ENCODE measurements around the gene MAPRE2.

Gene MAPRE2

GRCh38 chr18:35062408-35062807 lies 21.2 kb downstream of the MAPRE2 start:
- no peak for DNase-seq (ENCODE audit: low read depth)

DNA sequence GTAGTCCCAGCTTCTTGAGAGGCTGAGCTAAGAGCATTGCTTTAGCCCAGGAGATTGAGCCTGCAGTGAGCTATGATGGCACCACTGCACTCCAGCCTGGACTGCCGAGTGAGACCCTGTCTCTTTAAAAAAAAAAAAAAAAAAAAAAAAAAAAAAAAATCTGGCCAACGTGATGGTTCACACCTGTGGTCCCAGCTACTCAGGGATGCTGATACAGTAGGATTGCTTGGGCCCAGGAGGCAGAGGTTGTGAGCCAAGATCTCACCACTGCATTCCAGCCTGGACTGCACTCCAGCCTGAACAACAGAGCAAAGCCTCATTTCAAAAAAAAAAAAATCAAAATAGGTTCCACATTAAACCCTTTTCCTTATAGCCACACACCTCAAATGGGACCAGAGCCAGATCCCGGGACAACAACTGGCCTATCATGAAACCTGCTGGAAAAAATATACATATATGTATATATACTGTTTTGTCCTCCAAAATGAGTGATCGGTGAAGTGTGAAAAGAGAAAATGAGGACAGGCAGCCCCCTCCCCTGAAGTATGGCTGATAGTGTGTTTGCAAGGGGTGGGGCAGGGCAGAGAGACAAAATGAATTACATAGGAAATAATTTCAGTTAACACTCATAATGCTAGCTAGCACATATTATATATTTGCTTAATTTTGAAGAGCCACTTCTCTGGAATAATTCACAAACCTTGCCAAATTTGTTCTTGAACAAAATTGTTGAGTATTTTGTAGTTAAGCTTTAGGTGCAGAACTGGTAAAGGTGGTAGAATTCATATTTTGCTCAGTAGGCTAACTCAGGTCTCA lies 22.9 kb downstream of the MAPRE2 start:
- DNase-seq (ENCODE audit: low read depth): no peak

DNA sequence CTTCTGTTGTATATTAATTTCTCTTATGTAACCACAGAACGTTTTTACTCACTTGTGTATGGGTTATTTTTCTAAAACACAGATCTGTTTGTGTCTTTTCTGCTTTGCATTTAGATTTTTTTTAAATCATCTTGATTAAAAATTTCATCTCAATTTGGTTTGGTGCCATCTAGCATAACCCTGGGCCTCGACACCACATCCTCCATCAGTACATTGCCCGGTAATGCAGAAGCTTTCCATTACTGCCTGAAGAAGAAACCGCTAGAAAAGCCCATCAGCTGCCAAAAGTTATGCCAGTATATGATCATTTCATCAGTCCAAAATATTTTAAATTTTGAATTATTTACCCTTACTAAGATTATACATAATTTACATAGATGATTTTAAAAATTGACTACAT lies 26.2 kb downstream of the MAPRE2 start:
- DNase-seq (ENCODE audit: low read depth): no peak

DNA sequence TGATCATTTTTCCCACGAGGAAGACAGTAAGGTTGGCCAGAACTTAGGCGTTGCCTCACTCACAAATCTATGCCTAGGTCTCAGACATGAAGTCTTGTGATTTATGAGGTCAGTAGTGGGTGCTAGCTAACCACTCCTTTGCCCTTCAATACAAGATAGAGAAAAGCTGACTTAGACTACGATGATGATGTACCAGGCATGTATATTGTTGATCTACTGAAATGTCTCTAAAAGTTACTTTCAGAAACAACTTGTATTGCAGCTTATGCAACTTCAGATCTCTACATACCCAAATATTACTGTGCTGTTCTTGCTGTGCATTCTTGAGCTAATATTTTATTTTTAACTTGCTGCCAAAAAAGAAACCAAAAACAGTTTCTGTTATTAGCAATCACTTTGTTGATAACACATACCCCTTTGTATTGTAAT lies 30.6 kb downstream of the MAPRE2 start:
- DNase-seq (ENCODE audit: low read depth): no peak

DNA sequence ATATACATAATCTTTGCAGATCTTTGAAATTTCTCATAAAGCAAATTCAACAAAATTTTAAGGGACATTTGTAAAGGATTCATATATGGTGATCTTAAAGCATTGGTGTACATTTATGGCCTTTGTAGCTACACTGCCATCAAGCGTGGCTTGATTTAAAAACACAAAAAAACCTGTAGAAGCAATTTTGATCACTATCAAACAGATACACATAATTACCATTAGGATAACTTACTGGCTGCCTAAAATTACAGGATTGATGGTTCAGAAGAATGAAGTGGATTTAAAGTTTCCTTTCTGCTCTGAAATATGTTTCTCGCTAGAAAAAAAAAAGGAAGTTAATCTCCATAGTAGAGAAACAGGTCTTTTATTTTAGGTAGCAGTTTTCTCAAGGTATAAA lies 31.4 kb downstream of the MAPRE2 start:
- DNase-seq (ENCODE audit: low read depth): no peak

- DNase-seq (ENCODE audit: low read depth): no peak
Measured at GRCh38 chr18:35073186-35074105, 32.2 kb downstream of the MAPRE2 start.

- no peak for DNase-seq (ENCODE audit: low read depth)
Measured at GRCh38 chr18:35074581-35074980, 33.4 kb downstream of the MAPRE2 start.

DNA sequence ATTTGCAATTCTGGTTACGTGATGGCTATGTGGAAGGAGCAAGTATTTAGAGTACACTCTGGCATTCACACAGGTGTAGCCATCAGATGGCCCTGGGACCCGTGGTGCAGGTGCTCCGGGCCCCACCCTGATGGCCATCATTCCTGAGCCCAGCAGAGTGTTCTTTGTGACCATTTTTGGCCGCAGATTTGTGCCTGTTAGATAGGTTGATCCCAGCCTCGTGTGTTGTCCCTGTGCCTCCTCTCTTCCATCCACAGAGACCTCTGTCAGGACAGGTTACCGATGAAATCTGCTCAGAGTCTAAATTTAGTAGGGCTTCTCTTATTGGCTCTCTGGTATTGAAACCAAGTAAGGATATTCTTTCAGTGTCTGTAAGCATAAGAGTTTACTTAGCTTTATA lies 33.9 kb downstream of the MAPRE2 start:
- DNase-seq (ENCODE audit: low read depth): no peak

DNA sequence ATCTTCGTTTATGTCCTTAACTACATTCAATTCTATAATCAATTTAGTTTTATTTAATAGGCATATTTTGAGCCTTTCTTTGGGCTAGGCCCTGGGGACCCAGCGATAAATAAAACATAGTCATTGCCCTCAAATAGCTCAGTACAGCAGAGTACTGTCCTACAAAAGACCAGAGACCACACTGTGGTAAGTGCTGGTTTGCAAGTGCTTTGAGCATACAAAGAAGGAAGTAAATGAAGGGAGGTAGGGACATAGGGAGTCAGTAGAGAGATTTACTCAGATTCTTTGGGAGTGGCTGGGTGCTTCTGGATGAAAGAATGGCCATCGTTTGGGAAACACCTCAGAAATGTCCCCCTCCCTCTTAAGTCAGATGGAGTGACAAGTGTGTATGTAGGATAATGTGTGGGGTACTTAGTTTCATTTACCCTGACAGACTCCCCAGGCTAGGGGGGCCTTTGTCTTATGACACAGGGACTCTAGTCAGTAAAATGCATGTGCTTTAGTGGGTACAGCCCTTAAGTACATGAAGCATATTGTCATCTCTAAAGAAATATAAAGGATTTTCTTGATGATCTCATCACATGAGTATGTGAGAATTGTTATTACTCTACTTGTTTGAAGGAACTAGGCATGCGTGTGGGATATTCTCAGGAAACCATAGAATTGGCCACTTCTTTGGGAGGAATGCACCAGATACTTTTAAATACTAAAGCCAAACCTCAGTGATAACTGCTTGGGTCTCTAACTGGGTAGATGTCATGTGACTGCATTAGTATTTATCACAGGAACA lies 35.1 kb downstream of the MAPRE2 start:
- DNase-seq (ENCODE audit: low read depth): no peak

GRCh38 chr18:35077937-35078336 lies 36.7 kb downstream of the MAPRE2 start:
- DNase-seq (ENCODE audit: low read depth): no peak

DNA sequence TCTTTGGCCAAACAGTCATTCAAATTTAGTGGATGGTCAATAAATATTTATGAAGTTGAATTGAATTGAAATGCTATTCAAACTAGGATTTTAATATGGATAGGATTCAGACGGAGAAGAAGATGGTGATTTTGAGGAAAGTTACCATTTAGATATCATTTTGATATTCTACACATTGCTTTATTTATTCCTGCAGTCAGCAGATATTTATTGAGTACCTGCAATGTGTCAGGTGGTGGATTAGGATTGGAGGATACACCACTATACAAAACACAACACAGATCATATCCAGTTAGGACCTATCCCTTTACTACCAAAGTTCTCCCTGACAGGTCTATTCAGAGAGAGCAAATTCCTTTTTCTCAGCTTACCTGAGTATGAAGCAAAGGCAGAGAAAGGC lies 38.8 kb downstream of the MAPRE2 start:
- DNase-seq (ENCODE audit: low read depth): no peak

DNA sequence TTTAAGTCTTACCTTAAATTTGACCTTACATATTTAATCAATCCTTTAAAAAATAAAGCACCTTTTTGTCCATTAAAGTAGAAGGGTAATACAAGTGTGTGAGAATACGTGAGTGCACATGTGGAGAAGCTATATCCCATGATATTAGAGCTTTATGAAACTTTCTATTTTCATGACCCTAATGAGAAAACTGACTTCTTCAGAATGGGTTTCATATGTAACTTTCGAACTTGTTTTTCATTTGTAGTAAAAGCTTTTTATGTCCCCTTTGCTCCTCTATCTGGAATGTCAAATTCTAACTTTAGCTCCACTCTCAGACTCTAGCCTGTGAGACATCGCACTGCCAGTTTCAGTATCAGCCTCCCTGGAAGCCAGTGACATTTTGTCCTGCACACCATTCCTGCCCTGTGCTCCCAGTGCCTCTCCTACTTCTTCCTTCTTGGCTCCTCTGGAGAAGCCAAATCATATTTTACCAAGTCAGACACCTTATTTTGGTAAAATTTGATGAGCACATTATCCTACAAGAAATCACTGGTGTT lies 42.0 kb downstream of the MAPRE2 start:
- DNase-seq (ENCODE audit: low read depth): no peak

- DNase-seq (ENCODE audit: low read depth): no peak
Measured at GRCh38 chr18:35084494-35085449, 43.6 kb downstream of the MAPRE2 start.

DNA sequence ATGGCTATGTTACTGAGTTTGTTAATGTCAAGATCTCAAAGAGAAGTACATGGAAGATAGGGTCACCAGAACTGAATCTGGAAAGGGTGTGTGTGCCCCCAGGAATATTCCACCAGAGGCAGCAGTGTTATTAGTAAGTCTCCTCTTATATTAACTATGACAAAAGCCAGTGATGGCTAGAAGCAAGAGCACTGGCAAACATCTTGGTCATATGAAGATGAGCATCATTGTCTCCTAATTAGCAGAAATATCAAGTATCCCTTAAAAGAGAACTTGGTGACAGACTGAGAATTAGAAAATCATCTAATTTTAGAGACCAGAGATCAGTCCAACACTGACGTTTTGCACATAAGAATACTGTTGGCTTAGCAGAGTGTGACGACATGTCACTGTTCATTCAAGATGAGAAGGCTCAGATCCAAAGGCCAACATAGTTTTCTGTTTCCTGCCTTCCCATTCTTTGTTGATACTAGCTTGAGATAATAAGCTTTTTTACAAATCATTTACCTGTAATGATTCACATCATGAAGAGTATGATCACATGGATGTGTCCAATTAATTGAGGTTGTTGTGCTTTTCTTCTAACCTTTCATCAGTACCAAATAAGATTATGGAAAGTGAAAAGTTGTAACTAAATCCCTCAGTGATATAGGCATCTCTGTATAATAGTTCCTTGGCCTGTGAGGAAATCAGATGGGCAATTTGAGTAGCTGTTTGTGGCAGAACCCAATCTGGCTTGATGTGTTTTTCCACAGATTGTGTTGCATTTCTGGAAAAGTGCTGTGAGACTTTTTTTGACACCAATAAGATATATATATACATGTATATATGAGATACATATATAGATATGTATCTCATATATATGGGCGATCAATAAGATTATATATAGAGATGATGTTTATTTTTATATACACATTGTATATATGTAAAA lies 44.5 kb downstream of the MAPRE2 start:
- no peak for DNase-seq (ENCODE audit: low read depth)

- no peak for DNase-seq (ENCODE audit: low read depth)
Measured at GRCh38 chr18:35086704-35087103, 45.5 kb downstream of the MAPRE2 start.

GRCh38 chr18:35087726-35088125 lies 46.5 kb downstream of the MAPRE2 start:
- no peak for DNase-seq (ENCODE audit: low read depth)

DNA sequence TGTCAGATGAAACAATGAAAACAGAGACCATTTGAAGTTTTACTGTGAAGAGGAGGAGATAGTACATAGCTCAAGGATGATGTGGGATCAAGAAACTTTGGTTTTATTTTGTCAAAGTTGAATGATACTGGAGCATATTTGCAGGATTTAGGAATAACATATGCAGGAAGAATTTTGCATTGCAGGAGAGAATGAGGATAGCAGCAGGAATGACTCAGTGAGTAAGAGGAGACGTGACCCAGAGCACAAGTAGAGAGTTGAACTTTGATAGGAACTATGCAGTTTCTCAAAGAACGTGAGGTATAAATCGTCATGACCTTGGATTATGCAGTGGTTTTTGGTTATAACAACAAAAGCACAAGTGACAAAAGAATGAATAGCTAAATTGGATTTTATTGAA lies 47.7 kb downstream of the MAPRE2 start:
- no peak for DNase-seq (ENCODE audit: low read depth)

DNA sequence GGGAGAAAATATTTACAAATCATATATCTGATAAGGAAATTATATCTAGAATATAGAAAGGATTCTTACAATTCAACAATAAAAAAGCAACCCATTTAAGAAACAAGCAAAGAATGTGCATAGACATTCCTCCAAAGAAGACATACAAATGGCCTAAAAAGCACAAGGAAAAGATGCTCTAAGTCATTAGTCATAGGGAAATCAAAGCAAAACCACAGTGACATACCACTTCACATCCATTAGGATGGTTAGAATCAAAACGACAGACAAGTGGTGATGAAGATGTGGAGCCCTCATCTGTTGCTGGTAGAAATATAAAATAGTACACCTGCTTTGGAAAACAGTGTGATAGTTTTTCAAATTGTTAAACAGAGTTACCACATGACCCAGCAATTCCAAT lies 48.2 kb downstream of the MAPRE2 start:
- DNase-seq (ENCODE audit: low read depth): no peak

GRCh38 chr18:35089891-35090550 lies 48.8 kb downstream of the MAPRE2 start:
- DNase-seq (ENCODE audit: low read depth): no peak
